ENCODE results near the gene SYT8.

DNA sequence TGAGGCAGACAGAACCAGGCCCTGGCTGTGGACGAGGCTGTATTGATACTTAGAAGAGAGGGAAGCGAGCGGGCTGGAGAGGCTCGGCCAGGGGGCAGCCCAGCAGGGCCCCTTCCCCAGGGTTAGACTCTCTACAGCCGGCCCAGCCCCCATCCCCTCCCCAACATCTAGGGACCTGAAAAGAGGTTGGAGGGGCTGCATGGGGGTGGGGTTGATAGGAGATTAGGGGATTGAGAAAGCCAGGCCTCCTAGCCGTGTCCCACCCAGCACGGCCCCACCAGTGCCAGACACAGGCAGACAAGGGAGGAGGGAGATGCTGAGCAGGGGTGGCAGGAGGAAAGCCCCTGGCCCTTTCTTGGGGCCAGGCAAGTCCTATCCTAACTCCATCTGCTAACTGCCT lies 23.8 kb downstream of the SYT8 start:
- TF ChIP-seq CTCF (IDR thresholded peaks at IDR 0.05): no peak
- TF ChIP-seq POLR2A (IDR thresholded peaks at IDR 0.05): no peak
